GM12891 (cell line): Measurements from ENCODE around the gene CYGB.
"Not testable (repeated sequence)": the region's sequence is repeated elsewhere in the genome, so short reads cannot be mapped to it uniquely, and the experiment has no call there.

Source experiments
- DNase-seq: peaks from one replicate; pipeline ENCODE4 v3.0.0; 2011; ENCODE audit warnings: low spot score; ENCODE audit not compliant: insufficient read length
- FAIRE-seq: peaks from 2 replicates; lab custom pipeline; 2011; peaks lifted over from hg19 to GRCh38; lab: Jason Lieb, UNC
- PAX5 ChIP-seq: IDR thresholded peaks from 2 replicates; pipeline ENCODE4 v1.6.1; 2011; ENCODE audit warnings: low read length, moderate library complexity, mild to moderate bottlenecking; ENCODE audit not compliant: insufficient read depth, severe bottlenecking
- POLR2A ChIP-seq: IDR thresholded peaks from 2 replicates; pipeline ENCODE4 v1.6.1; 2011; ENCODE audit warnings: low read depth, low read length, control low read depth
- POLR2AphosphoS5 ChIP-seq: IDR thresholded peaks from 2 replicates; pipeline ENCODE4 v1.6.1; 2011; ENCODE audit warnings: low read depth, low read length, control low read depth
- POU2F2 ChIP-seq: IDR thresholded peaks from 2 replicates; pipeline ENCODE4 v1.6.1; 2011; ENCODE audit warnings: low read depth, mild to moderate bottlenecking, control low read depth, low read length, moderate library complexity
- SPI1 ChIP-seq: IDR thresholded peaks from 2 replicates; pipeline ENCODE4 v1.6.1; 2011; ENCODE audit warnings: low read depth, low read length, control low read depth
- TAF1 ChIP-seq: IDR thresholded peaks from 2 replicates; pipeline ENCODE4 v1.6.1; 2011; ENCODE audit warnings: low read depth, low read length, control low read depth

CYGB gene

DNA sequence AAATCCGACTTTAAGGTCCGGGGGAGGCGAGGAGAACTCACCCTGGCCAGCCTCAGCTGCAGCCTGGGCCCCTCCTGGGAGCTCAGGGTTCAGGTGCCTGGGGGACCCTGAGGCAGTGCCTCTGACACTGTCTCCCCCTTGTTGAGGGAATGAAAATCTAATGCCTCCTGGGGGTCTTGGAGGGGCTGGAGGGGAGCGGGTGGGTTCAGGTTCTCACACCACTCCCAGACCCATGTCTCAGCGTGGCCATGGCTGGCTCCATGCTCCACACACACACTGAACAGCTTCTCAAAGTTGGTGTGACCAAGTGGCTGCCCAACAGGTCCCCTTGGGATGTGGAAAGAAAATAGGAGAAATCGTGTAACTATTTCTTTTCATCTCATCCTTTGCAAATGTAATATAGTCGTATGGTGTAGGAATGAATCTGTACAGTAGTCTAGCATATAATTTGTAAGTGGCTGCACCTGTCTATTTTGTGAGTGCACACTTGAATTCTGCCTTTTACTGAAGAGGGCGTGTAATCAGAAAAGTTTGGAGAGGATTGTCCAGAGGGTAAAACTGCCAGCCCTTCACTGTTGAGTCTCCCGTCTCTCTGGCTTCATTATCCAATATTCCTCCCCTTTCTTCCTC, 1.5 kb upstream of the CYGB start:
- FAIRE-seq (no peak), DNase-seq (no peak)
- no peak for TF ChIP-seq POLR2AphosphoS5
- no peak for TF ChIP-seq PAX5
- TF ChIP-seq SPI1, result no peak
- no peak for TF ChIP-seq POLR2A
- no peak for TF ChIP-seq POU2F2
- TF ChIP-seq TAF1, result no peak

GRCh38 chr17:76538281-76538931, 897 bp upstream of the CYGB start:
- no peak for DNase-seq
- no peak for TF ChIP-seq POLR2AphosphoS5
- TF ChIP-seq POU2F2, result no peak
- no peak for TF ChIP-seq TAF1
- no peak for TF ChIP-seq SPI1
- no peak for TF ChIP-seq POLR2A
- no peak for TF ChIP-seq PAX5
- FAIRE-seq, result no peak

GRCh38 chr17:76537288-76537577, 276 bp downstream of the CYGB start:
- DNase-seq, result no peak
- FAIRE-seq, result no peak
- TF ChIP-seq POLR2AphosphoS5, result no peak
- no peak for TF ChIP-seq PAX5
- TF ChIP-seq SPI1, result no peak
- no peak for TF ChIP-seq TAF1
- no peak for TF ChIP-seq POLR2A
- TF ChIP-seq POU2F2, result no peak

DNA sequence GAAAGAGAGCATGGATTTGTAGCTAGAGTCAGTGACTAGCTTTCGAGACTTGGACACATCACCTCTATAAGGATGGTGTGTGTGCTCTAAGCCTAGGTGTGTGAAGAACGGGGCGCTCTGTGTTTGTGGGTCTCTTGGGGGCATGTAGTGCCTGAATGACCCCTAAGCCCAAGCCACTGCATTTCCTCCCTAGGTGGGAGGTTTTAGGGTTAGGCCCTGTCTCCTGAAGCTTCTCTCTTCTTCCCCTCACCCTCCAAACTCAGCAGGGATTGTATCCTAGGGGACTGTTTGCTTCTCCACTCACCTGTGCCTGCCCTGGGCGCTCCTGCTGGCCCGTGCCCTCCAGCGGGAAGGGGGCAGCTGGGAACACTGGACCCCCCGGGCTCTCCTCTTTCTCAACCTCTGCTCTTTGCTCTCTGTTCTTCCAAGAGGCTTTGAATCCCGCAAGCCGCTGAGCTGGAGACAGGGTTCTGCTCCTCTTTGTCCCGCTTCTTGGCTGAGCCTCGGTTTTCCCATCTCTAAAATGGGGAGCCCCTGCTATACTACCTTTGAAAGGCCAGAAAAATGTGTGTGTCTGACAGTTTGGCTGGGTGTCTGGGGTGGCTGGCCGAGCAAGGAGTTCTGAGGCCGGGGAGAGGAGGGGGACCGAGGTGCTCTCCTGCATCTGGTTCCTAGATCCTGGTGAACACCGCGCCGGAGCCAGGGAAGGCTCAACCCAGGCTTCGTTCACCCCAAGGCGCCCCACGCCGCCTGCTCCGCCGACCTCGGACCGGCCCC, 810 bp downstream of the CYGB start:
- DNase-seq (no peak), FAIRE-seq (no peak)
- TF ChIP-seq TAF1, result no peak
- TF ChIP-seq PAX5, result no peak
- TF ChIP-seq SPI1, result no peak
- no peak for TF ChIP-seq POLR2A
- no peak for TF ChIP-seq POLR2AphosphoS5
- TF ChIP-seq POU2F2, result no peak

GRCh38 chr17:76535788-76536510, 1.6 kb downstream of the CYGB start:
- TF ChIP-seq TAF1 (no peak), POU2F2 (no peak), POLR2AphosphoS5 (no peak)
- FAIRE-seq (no peak), DNase-seq (no peak)

DNA sequence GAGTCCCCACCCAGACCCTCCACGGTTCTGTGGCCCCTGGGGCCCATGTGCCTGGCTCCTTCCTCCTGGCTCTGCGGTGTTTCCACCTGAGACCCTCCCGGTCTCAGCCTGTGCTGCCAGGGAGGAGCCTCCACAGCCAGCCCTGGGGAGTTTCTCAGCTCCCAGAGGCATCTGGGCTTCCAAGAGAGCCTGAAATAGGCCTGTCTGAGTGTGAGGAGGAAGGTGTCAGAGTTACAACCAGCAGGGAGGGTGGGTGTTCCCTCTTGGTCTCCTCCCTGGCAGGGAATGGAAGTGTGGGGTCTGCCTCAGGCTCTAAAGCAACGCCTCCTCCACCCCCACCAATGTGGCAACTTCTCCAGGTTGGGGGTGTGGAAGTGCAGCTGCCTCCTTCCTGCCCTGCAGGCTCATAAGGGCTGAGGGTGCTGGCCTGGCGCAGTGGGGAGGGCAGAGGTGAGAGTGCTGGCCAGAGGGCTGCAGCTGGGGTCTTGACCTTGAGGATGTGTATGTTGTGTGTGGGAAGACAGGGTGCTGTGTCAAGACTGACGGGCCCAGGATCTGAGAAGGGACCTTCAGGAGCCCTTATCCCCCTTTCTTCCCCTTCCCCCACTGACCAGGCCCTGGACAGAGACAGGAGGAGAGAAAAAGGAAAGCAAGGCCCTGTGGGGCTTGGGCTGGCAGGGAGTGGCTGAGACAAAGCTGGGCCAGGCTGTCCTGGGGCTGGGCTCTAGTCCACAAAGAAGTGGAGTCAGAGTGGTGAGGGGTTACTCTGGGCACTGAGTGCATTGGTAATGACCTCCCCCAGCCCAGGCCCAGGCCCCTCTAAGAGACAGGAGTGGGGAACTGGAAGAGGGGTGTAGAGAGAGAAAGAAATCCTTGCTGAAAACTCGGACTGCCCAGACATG, 2.4 kb downstream of the CYGB start:
- FAIRE-seq, result no peak
- no peak for DNase-seq
- TF ChIP-seq POU2F2 (no peak), POLR2AphosphoS5 (no peak), POLR2A (no peak)

GRCh38 chr17:76533640-76534359, 3.7 kb downstream of the CYGB start:
- not testable (repeated sequence) for FAIRE-seq, DNase-seq

DNA sequence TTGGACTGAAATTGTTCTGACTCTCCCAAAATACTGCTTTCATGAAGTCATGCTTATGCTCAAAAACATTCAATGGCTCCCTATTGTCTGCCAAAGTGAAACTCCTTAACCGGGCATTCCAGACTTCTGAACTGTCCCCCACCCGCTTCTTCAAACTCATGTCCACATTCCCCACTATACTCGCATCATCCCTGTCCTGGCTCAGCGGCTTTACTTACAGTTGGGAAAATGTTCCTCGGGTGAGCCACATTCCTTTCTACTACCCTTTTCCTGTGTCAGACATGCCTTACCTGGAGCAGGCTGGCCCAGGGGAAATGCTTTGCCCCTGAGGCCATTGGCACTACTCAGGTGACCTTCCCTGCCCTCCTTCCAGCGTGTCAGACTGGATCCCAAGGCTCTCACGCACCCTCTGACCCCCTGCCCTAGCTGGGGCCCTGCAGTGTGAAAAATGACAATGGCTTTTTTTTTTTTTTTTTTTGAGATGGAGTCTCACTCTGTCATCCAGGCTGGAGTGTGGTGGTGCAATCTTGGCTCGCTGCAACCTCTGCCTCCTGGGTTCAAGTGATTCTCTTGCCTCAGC, 5.3 kb downstream of the CYGB start:
- no peak for FAIRE-seq
- no peak for TF ChIP-seq POLR2A
- no peak for TF ChIP-seq SPI1
- no peak for TF ChIP-seq POU2F2
- TF ChIP-seq PAX5, result no peak
- DNase-seq, result no peak
